H1 (cell line): Measurements from ENCODE around the gene CYB5B. TPM values are rescaled to one million over a fixed set of nuclear protein-coding genes. Genes with fewer than 3 reads are reported as not detected.

Source experiments
- CTCF ChIA-PET: fragments of 300-600 bp; sonication (Branson Sonifier 250); formaldehyde crosslinking; loops from one replicate; lab custom pipeline; 2021; ENCODE audit not compliant: partially characterized antibody; lab: Charles Lee
- POLR2A ChIA-PET: fragments of 300-600 bp; sonication (Branson Sonifier 250); formaldehyde crosslinking; loops from one replicate; lab custom pipeline; 2021; ENCODE audit warnings: inconsistent platforms; ENCODE audit not compliant: partially characterized antibody; lab: Charles Lee
- DNase-seq, 2 experiments: peaks; one replicate each; pipeline versions ENCODE4 v3.0.0 to v3.0.0-alpha.2; 2010 to 2022; ENCODE audit warnings: low spot score in 2 of 2, low read depth in 1 of 2, mixed read lengths in 1 of 2
- FAIRE-seq: peaks from 2 replicates; lab custom pipeline; 2011; peaks lifted over from hg19 to GRCh38; lab: Jason Lieb, UNC
- H2AFZ ChIP-seq: 2 replicates; pipeline ENCODE4 v1.8.1; 2012; ENCODE audit warnings: low read length, inconsistent platforms
- H2AK5ac ChIP-seq: 2 replicates; pipeline ENCODE4 v1.6.1; 2013; ENCODE audit warnings: low read depth, low read length
- H2BK120ac ChIP-seq: replicated peaks from 2 replicates; pipeline ENCODE3; 2013; ENCODE audit warnings: low read depth, low read length, inconsistent platforms
- H2BK12ac ChIP-seq: 2 replicates; pipeline ENCODE4 v1.6.1; 2013; ENCODE audit warnings: low read depth, low read length
- H2BK15ac ChIP-seq: 2 replicates; pipeline ENCODE4 v1.6.1; 2013; ENCODE audit warnings: low read length
- H2BK20ac ChIP-seq: 2 replicates; pipeline ENCODE4 v1.6.1; 2013; ENCODE audit warnings: low read length
- H2BK5ac ChIP-seq: 2 replicates; pipeline ENCODE4 v1.6.1; 2013; ENCODE audit warnings: low read depth, low read length
- H3K14ac ChIP-seq: 2 replicates; pipeline ENCODE4 v1.6.1; 2013; ENCODE audit warnings: inconsistent platforms; ENCODE audit not compliant: insufficient read length
- H3K18ac ChIP-seq: 2 replicates; pipeline ENCODE4 v1.6.1; 2013; ENCODE audit warnings: low read length; ENCODE audit errors: extremely low read depth
- H3K23ac ChIP-seq: 2 replicates; pipeline ENCODE4 v1.6.1; 2013; ENCODE audit warnings: inconsistent platforms; ENCODE audit not compliant: insufficient read length
- H3K23me2 ChIP-seq: 2 replicates; pipeline ENCODE4 v1.6.1; 2013; ENCODE audit warnings: low read depth, low read length
- H3K27ac ChIP-seq: 2 replicates; pipeline ENCODE4 v1.6.1; 2011; ENCODE audit warnings: low read depth, low read length, inconsistent platforms
- H3K27me3 ChIP-seq, 4 experiments: replicated peaks in 1 of 4; 1 replicate in 1 of 4; 2 replicates in 3 of 4; pipeline versions ENCODE4 v1.6.1 to v1.8.1; 2011 to 2013; ENCODE audit warnings: low read length in 3 of 4, mild to moderate bottlenecking in 3 of 4, inconsistent platforms in 2 of 4, mixed read lengths in 2 of 4, moderate library complexity in 1 of 4; ENCODE audit not compliant: control insufficient read depth in 3 of 4, insufficient read depth in 3 of 4; ENCODE audit errors: extremely low read depth in 1 of 4
- H3K36me3 ChIP-seq, 4 experiments: 2 replicates each; pipeline versions ENCODE4 v1.6.1 to v1.8.1; 2011 to 2013; ENCODE audit warnings: mild to moderate bottlenecking in 4 of 4, low read length in 3 of 4, moderate library complexity in 2 of 4, control low read depth in 1 of 4, inconsistent platforms in 1 of 4; ENCODE audit not compliant: insufficient read depth in 4 of 4, control insufficient read depth in 2 of 4
- H3K4ac ChIP-seq: replicated peaks from 2 replicates; pipeline ENCODE3; 2013; ENCODE audit warnings: low read length, low read depth, mixed read lengths, inconsistent platforms; ENCODE audit not compliant: insufficient read length
- H3K4me1 ChIP-seq, 4 experiments: replicated peaks in 1 of 4; 1 replicate in 1 of 4; 2 replicates in 3 of 4; pipeline versions ENCODE4 v1.6.1 to v1.8.1; 2011 to 2013; ENCODE audit warnings: low read length in 3 of 4, inconsistent platforms in 2 of 4, mixed read lengths in 1 of 4; ENCODE audit not compliant: insufficient read depth in 4 of 4, control insufficient read depth in 3 of 4
- H3K4me2 ChIP-seq, 2 experiments: 2 replicates each; pipeline versions ENCODE4 v1.6.1 to v1.8.1; 2011 to 2013; ENCODE audit warnings: low read depth in 2 of 2, low read length in 2 of 2, control low read depth in 1 of 2, inconsistent platforms in 1 of 2, mild to moderate bottlenecking in 1 of 2; ENCODE audit not compliant: insufficient read depth in 1 of 2
- H3K4me3 ChIP-seq, 4 experiments: fragments of 200-600, 300-600 bp in 1 of 4; sonication (generic), shearing (Covaris generic), sonication (Bioruptor Twin) in 1 of 4; 2 replicates each; pipeline versions ENCODE4 v1.5.1 to v1.8.1; 2011 to 2016; ENCODE audit warnings: low read length in 4 of 4, low read depth in 3 of 4, control low read depth in 2 of 4, inconsistent platforms in 2 of 4, mild to moderate bottlenecking in 2 of 4, mixed read lengths in 1 of 4, moderate library complexity in 1 of 4; ENCODE audit not compliant: insufficient read depth in 2 of 4; ENCODE audit errors: extremely low read depth in 1 of 4
- H3K56ac ChIP-seq: replicated peaks from 2 replicates; pipeline ENCODE3; 2013; ENCODE audit warnings: low read depth, mild to moderate bottlenecking, mixed read lengths, low read length, inconsistent platforms; ENCODE audit not compliant: insufficient read length
- H3K79me1 ChIP-seq: 2 replicates; pipeline ENCODE4 v1.6.1; 2013; ENCODE audit warnings: low read depth, low read length, control low read depth
- H3K79me2 ChIP-seq, 2 experiments: 2 replicates each; pipeline versions ENCODE4 v1.6.1 to v1.8.1; 2012 to 2013; ENCODE audit warnings: low read length in 2 of 2, mild to moderate bottlenecking in 2 of 2, inconsistent platforms in 1 of 2; ENCODE audit not compliant: insufficient read depth in 2 of 2, control insufficient read depth in 1 of 2
- H3K9ac ChIP-seq, 4 experiments: replicated peaks in 1 of 4; 1 replicate in 1 of 4; 2 replicates in 3 of 4; pipeline versions ENCODE4 v1.6.1 to v1.8.1; 2011 to 2013; ENCODE audit warnings: low read depth in 3 of 4, low read length in 3 of 4, control low read depth in 2 of 4, mild to moderate bottlenecking in 2 of 4, moderate library complexity in 2 of 4, inconsistent platforms in 1 of 4; ENCODE audit errors: extremely low read depth in 1 of 4
- H3K9me3 ChIP-seq, 2 experiments: 2 replicates each; pipeline versions ENCODE4 v1.6.1 to v1.8.1; 2012 to 2013; ENCODE audit warnings: mild to moderate bottlenecking in 2 of 2, moderate library complexity in 2 of 2, control low read depth in 1 of 2, inconsistent platforms in 1 of 2, low read depth in 1 of 2, low read length in 1 of 2, mixed read lengths in 1 of 2; ENCODE audit not compliant: insufficient read depth in 2 of 2
- H4K20me1 ChIP-seq, 2 experiments: replicated peaks in 1 of 2; 2 replicates each; pipeline versions ENCODE3 to v1.8.1; 2011 to 2013; ENCODE audit warnings: inconsistent platforms in 2 of 2, low read length in 2 of 2, mild to moderate bottlenecking in 1 of 2; ENCODE audit not compliant: insufficient read depth in 2 of 2, control insufficient read depth in 1 of 2
- H4K5ac ChIP-seq: 2 replicates; pipeline ENCODE4 v1.6.1; 2013; ENCODE audit warnings: low read length, low read depth, mixed read lengths, inconsistent platforms; ENCODE audit not compliant: insufficient read length
- H4K8ac ChIP-seq: 2 replicates; pipeline ENCODE4 v1.8.0; 2013; ENCODE audit warnings: mild to moderate bottlenecking, moderate library complexity, low read length, inconsistent platforms; ENCODE audit not compliant: insufficient read depth; ENCODE audit errors: extremely low read depth
- H4K91ac ChIP-seq: replicated peaks from 2 replicates; pipeline ENCODE3; 2013; ENCODE audit warnings: low read length, mixed read lengths, inconsistent platforms; ENCODE audit not compliant: insufficient read length
- ATF3 ChIP-seq: IDR thresholded peaks from 2 replicates; pipeline ENCODE4 v1.6.1; 2011; ENCODE audit warnings: low read depth, mild to moderate bottlenecking, low read length; ENCODE audit not compliant: insufficient read depth
- MAFK ChIP-seq: IDR thresholded peaks from 2 replicates; pipeline ENCODE4 v1.6.1; 2012; ENCODE audit warnings: low read depth, mild to moderate bottlenecking, improper control_type of control experiment, low read length
- MAX ChIP-seq: IDR thresholded peaks from 2 replicates; pipeline ENCODE4 v1.6.1; 2012; ENCODE audit warnings: inconsistent platforms
- RXRA ChIP-seq: IDR thresholded peaks from 2 replicates; pipeline ENCODE4 v1.6.1; 2011; ENCODE audit warnings: low read depth, mild to moderate bottlenecking, low read length, moderate library complexity; ENCODE audit not compliant: insufficient read depth
- TAF1 ChIP-seq: IDR thresholded peaks from 2 replicates; pipeline ENCODE4 v1.6.1; 2011; ENCODE audit warnings: mild to moderate bottlenecking, low read depth, low read length
- WGBS, 2 experiments: shearing (Covaris generic) in 1 of 2; methylation state at CpG; one replicate each; pipeline versions ENCODE4 v1.1.6 to v1.1.7; 2013 to 2015; ENCODE audit warnings: low lambda C conversion rate in 2 of 2, mixed read lengths in 2 of 2, inconsistent platforms in 1 of 2, low coverage in 1 of 2, missing lambda C conversion rate in 1 of 2; ENCODE audit not compliant: insufficient replicate concordance in 2 of 2, insufficient coverage in 1 of 2, insufficient read length in 1 of 2; ENCODE audit errors: extremely low coverage in 1 of 2, missing lambda C conversion rate in 1 of 2; 5-methylcytosine and 5-hydroxymethylcytosine counted together
- polyA plus RNA-seq, 7 experiments: library from polyadenylated mRNA; depleted of rRNA in 3 of 7; stranded (reverse) in 5 of 7; unstranded in 2 of 7; fragments of >200 nt in 5 of 7; fragments of 200-250 nt in 2 of 7; gene quantifications; 1 replicate in 5 of 7; 2 replicates in 1 of 7; 4 replicates in 1 of 7; pipeline versions ENCODE4 v1.2.1 to v1.2.3, GENCODE V29; 2011 to 2013; ENCODE audit warnings: missing spikeins in 2 of 7, mixed read lengths in 2 of 7
- total RNA-seq: library from RNA; stranded (reverse); fragmentation: NEBNext Ultra II Directional; extraction: Animal tissue kit (Norgen Biotek cat#: 25700); gene quantifications from 2 replicates; pipeline ENCODE4 v1.2.1, GENCODE V29; 2021

The CYB5B gene
- total and polyA plus RNA-seq, 2 of the 8 experiments (the other 6 are each of a cell fraction or from before 2014, with no cell fraction given), result 108 to 127 TPM

GRCh38 chr16:69376393-69377059, 47.9 kb upstream of the CYB5B start:
- Histone ChIP-seq H3K23ac (no peak overlapping the region), H3K4me3 (no peak overlapping the region), H2AK5ac (no peak overlapping the region), H3K9ac (no peak overlapping the region), H3K4ac (no peak overlapping the region), H2BK120ac (no peak overlapping the region), H2BK5ac (no peak overlapping the region), H2BK15ac (no peak overlapping the region), H3K79me1 (no peaks in the 10 kb centered on the region), H3K56ac (no peak overlapping the region), H3K27me3 (no peaks in the 10 kb centered on the region), H3K36me3 (peaks cover 5 to 41% (median 18%) of the 10 kb centered on the region in 4 experiments; a peak in 7 of 8 replicates), H4K5ac (no peak overlapping the region), H4K91ac (no peak overlapping the region), H2BK20ac (no peak overlapping the region), H3K18ac (no peak overlapping the region), H2BK12ac (no peak overlapping the region), H3K9me3 (no peaks in the 10 kb centered on the region), H4K8ac (no peak overlapping the region), H3K4me1 (no peaks in the 10 kb centered on the region), H2AFZ (no peak overlapping the region), H3K23me2 (no peaks in the 10 kb centered on the region), H3K27ac (no peak overlapping the region), H3K14ac (no peak overlapping the region), H3K4me2 (no peak overlapping the region), H4K20me1 (peaks cover 0 to 2% of the 10 kb centered on the region in 2 experiments), H3K79me2 (0 out of 4 replicates have a peak, but pooled peaks cover 0 to under 1% of the 10 kb centered on the region in 2 experiments)
- ChIA-PET POLR2A (interaction anchor here (0.7 to 1.2 kb wide), 2 partner anchors 9 to 30 kb away, joined by 3 read pairs; no protein-coding TSS in a partner anchor), CTCF (interaction anchor here (0.6 kb wide), 1 partner anchor 327 kb away, joined by 3 read pairs; no protein-coding TSS in a partner anchor)
- FAIRE-seq (no peak), DNase-seq (no peak)
- TF ChIP-seq TAF1, result no peak
- TF ChIP-seq ATF3, result no peak
- TF ChIP-seq MAX, result no peak
- TF ChIP-seq RXRA, result no peak
- peak; percentile 64; the same call in 1 of the 2 replicates for TF ChIP-seq MAFK
- WGBS, 2 experiments, result 96% methylated on average over 2 of the region's 10 CpGs; no CpG with 5 or more reads in 1 of the 2 experiments
